Gastrocnemius medialis (tissue), 4 donors: ENCODE results near the gene ACOX2. TPM values are rescaled to one million over a fixed set of nuclear protein-coding genes. Genes with fewer than 3 reads are reported as not detected.

Source experiments
- ATAC-seq, 2 donors: fragments of 150-250 bp; one replicate each; pipeline ENCODE4 v1.9.1; 2016
- DNase-seq, 2 donors: peaks; one replicate each; pipeline ENCODE4 v3.0.0-alpha.2; 2019
- H3K27ac ChIP-seq, 4 donors: fragments of 200-600 bp; sonication (generic); 1 replicate in 1 of 4; 2 replicates in 3 of 4; pipeline ENCODE4 v1.5.1; 2016 to 2018; ENCODE audit warnings: mild to moderate bottlenecking in 2 of 4, moderate library complexity in 1 of 4
- H3K27me3 ChIP-seq, 3 donors: fragments of 200-600 bp; sonication (generic) in 2 of 3; 1 replicate in 1 of 3; 2 replicates in 2 of 3; pipeline versions ENCODE4 v1.5.1 to v1.6.0; 2016 to 2019; ENCODE audit warnings: mild to moderate bottlenecking in 1 of 3, moderate library complexity in 1 of 3
- H3K36me3 ChIP-seq, 2 donors: fragments of 200-600 bp; sonication (generic) in 1 of 2; one replicate each; pipeline ENCODE4 v1.5.1; 2017 to 2018
- H3K4me1 ChIP-seq, 2 donors: fragments of 200-600 bp; sonication (generic) in 1 of 2; one replicate each; pipeline ENCODE4 v1.5.1; 2016 to 2017; ENCODE audit warnings: mild to moderate bottlenecking in 2 of 2
- H3K4me3 ChIP-seq, 4 donors: fragments of 200-600 bp; sonication (generic) in 3 of 4; 1 replicate in 1 of 4; 2 replicates in 3 of 4; pipeline ENCODE4 v1.5.1; 2016 to 2019; ENCODE audit warnings: mild to moderate bottlenecking in 2 of 4
- H3K9me3 ChIP-seq, 3 donors: fragments of 200-600 bp; sonication (generic) in 2 of 3; 1 replicate in 1 of 3; 2 replicates in 2 of 3; pipeline ENCODE4 v1.5.1; 2016 to 2019
- POLR2A ChIP-seq, 2 donors: fragments of 450-650 bp; IDR thresholded peaks; one replicate each; pipeline ENCODE4 v1.6.1; 2017; ENCODE audit warnings: antibody characterized with exemption in 2 of 2, mild to moderate bottlenecking in 2 of 2, moderate library complexity in 2 of 2
- in situ Hi-C, 4 donors: fragments of 200-750 bp; cut with MboI; loops; one replicate each; pipeline versions ENCODE4 v1.15.0 to v1.8.0; 2017; ENCODE audit warnings: low sequenced_read_pairs in 4 of 4
- intact Hi-C: fragments of 100-400 bp; cut with DNase I; formaldehyde crosslinking; loops from one replicate; pipeline ENCODE4 v1.15.1; 2023; ENCODE audit warnings: low total_unique reads
- total RNA-seq, 4 donors: library from RNA; depleted of rRNA; stranded (reverse); fragments of >200 nt; gene quantifications; one replicate each; pipeline versions ENCODE4 v1.1.0 to v1.2.3, GENCODE V29; 2016
- TF ChIP-seq, protein P1 (sequence below), 5 experiments: fragments of 450-650 bp in 3 of 5; fragments of 200-600 bp in 2 of 5; sonication (generic) in 2 of 5; IDR thresholded peaks in 4 of 5; conservative IDR thresholded peaks in 1 of 5; 1 replicate in 4 of 5; 2 replicates in 1 of 5; pipeline ENCODE4 v1.5.1; 2016 to 2019; ENCODE audit warnings: antibody characterized with exemption in 5 of 5, mild to moderate bottlenecking in 3 of 5, moderate library complexity in 3 of 5

The ACOX2 gene
- total RNA-seq, 4 donors from 2014 or later = 1.6 to 10.4 (median 5.7) TPM

DNA sequence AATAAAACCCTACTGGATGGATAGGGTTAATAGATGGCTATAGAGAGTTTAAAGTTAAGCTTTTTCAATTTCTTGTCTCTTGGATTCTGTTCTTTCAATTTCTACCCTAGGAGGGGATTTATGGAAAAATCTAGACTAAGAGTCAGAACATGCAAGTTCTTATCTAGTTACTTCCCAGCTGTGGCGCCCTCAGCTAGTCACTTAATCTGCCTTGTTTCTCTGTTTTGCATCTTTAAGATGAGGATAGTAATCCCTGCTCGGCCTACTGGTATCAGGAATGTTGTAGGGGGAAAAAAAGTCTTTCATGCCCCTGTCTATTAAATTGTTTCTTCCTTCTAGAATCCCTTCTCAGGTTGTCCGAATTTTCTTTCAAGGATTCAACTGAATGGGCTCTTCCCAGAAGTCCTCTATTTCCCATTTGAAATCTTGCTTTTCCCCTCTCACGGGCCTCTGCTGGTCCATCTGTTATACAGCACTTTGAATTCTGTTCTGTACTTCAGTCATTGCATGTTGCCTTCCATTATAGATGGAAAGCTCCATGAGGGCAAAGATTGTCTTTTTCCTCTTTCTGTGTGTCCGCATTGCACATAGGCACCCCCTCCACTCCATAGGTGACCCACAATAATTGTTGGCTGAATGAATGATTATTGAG lies 40.7 kb downstream of the ACOX2 start:
- no peak overlapping the region for H3K27ac ChIP-seq
- H3K9me3 ChIP-seq = no peaks in the 10 kb centered on the region
- no peaks in the 10 kb centered on the region for H3K27me3 ChIP-seq
- no peak for TF ChIP-seq POLR2A (IDR thresholded peaks at IDR 0.05)
- TF ChIP-seq, protein P1, sequence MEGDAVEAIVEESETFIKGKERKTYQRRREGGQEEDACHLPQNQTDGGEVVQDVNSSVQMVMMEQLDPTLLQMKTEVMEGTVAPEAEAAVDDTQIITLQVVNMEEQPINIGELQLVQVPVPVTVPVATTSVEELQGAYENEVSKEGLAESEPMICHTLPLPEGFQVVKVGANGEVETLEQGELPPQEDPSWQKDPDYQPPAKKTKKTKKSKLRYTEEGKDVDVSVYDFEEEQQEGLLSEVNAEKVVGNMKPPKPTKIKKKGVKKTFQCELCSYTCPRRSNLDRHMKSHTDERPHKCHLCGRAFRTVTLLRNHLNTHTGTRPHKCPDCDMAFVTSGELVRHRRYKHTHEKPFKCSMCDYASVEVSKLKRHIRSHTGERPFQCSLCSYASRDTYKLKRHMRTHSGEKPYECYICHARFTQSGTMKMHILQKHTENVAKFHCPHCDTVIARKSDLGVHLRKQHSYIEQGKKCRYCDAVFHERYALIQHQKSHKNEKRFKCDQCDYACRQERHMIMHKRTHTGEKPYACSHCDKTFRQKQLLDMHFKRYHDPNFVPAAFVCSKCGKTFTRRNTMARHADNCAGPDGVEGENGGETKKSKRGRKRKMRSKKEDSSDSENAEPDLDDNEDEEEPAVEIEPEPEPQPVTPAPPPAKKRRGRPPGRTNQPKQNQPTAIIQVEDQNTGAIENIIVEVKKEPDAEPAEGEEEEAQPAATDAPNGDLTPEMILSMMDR (IDR thresholded peaks at IDR 0.05 in 4 of 5, conservative IDR thresholded peaks at IDR 0.05 in 1 of 5) = no peak
- peaks cover 0 to 10% of the 10 kb centered on the region in 2 donors for H3K36me3 ChIP-seq
- no peak for ATAC-seq
- H3K4me1 ChIP-seq = peaks cover 52 to 58% of the 10 kb centered on the region in 2 donors
- no peak for DNase-seq
- in situ Hi-C loops = loop anchor here in 2 of 4 donors (10.0 kb wide), 2 partner anchors 162 to 192 kb away; partner anchors contain the start of genes HTD2 (in 1 of the 2), PXK (in 1 of the 2) and RPP14 (in 1 of the 2)
- intact Hi-C loops = no loop called here
- no peak overlapping the region for H3K4me3 ChIP-seq

DNA sequence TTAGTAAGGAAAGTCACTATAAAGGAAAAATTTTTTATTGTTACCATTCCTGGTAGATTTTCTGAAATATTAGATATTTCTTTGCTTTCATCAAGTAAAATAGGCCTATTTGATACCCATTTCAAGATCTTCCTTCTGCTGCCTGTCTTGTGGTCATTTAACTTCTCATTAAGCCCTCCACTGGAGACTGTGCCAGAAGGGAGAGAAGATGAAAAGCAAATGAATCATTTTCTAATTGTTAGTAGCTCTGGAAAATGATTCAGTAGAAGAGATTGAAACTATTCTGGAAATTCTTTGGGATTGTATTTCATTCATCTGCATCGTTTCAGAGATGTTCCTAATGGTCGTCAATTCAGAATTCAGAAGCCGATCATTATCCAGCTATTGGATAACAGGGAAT lies 41.9 kb downstream of the ACOX2 start:
- intact Hi-C loops = no loop called here
- H3K9me3 ChIP-seq = no peaks in the 10 kb centered on the region
- no peaks in the 10 kb centered on the region for H3K36me3 ChIP-seq
- no peak for TF ChIP-seq POLR2A (IDR thresholded peaks at IDR 0.05)
- TF ChIP-seq, protein P1 (IDR thresholded peaks at IDR 0.05 in 4 of 5, conservative IDR thresholded peaks at IDR 0.05 in 1 of 5) = no peak
- H3K27ac ChIP-seq = peak overlapping the region in 1 of 4 donors; percentile 82
- H3K4me3 ChIP-seq = no peak overlapping the region
- H3K4me1 ChIP-seq = peaks cover 59 to 64% of the 10 kb centered on the region in 2 donors
- in situ Hi-C loops = loop anchor here in 2 of 4 donors (10.0 kb wide), 2 partner anchors 160 to 190 kb away; partner anchors contain the start of genes HTD2 (in 1 of the 2), PXK (in 1 of the 2) and RPP14 (in 1 of the 2)
- ATAC-seq (no peak), DNase-seq (no peak)
- no peaks in the 10 kb centered on the region for H3K27me3 ChIP-seq

DNA sequence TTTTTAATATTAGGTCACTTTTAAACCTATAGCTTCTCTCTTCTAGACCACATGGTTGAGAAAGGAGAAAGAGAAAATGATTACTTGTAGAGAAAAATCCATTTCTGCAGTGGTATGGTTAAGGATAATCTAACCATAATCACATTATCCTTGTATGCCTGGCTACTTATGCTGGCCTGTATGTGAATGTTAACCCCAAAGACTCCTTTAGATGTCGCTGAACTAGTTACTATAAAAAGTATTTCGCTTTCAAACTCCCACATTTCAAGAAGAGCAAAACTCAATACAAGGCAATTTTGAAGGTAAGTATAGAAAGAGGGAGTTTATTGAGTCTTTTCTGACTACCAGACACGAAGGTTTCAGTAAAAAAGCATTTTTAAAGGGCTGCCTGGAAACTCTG lies 42.9 kb downstream of the ACOX2 start:
- Histone ChIP-seq H3K4me3 (peak overlapping the region in 3 of 4 donors; percentile 5 to 90 (median 72)), H3K36me3 (no peaks in the 10 kb centered on the region), H3K27me3 (no peaks in the 10 kb centered on the region), H3K27ac (peak overlapping the region in 2 of 4 donors; percentile 26 to 82), H3K9me3 (no peaks in the 10 kb centered on the region), H3K4me1 (peaks cover 59 to 64% of the 10 kb centered on the region in 2 donors)
- no peak for DNase-seq
- in situ Hi-C loops = loop anchor here in 3 of 4 donors (5.0 to 10.0 kb wide), 3 partner anchors 159 to 189 kb away; partner anchors contain the start of genes PXK (in 2 of the 3), HTD2 (in 1 of the 3) and RPP14 (in 1 of the 3)
- intact Hi-C loops = loop anchor here (5.0 kb wide), 1 partner anchor 257 kb away; the partner anchor contains the start of gene ABHD6
- no peak for TF ChIP-seq POLR2A (IDR thresholded peaks at IDR 0.05)
- TF ChIP-seq, protein P1 (IDR thresholded peaks at IDR 0.05 in 4 of 5, conservative IDR thresholded peaks at IDR 0.05 in 1 of 5) = no peak
- no peak for ATAC-seq

DNA sequence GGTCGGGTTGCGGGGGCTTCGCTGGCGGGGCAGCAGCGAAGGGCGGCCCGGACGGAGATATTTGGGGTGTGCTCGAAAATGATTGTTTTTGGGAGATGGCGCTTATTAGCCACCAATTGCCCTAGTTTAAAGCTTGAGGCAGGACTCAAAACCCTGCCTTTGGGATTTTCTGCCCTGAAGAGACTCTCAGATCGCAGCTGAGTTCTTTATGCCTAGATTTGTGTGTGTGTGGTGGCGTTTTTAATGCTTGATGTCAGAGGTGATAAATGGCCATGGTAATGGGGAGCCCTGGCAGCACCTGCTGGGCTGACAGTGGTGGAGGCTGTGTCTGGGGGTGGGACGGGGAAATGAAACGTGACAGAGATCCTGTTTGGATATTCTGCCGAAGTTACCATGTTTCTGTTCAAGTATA lies 44.5 kb downstream of the ACOX2 start:
- peak overlapping the region; percentile 72 to 90 (median 80) for H3K4me3 ChIP-seq
- TF ChIP-seq, protein P1 (IDR thresholded peaks at IDR 0.05 in 4 of 5, conservative IDR thresholded peaks at IDR 0.05 in 1 of 5) = no peak
- no peak for TF ChIP-seq POLR2A (IDR thresholded peaks at IDR 0.05)
- H3K27ac ChIP-seq = peak overlapping the region; percentile 72 to 91 (median 84)
- DNase-seq (no peak), ATAC-seq (no peak)
- in situ Hi-C loops = loop anchor here in 3 of 4 donors (5.0 to 10.0 kb wide), 3 partner anchors 158 to 188 kb away; partner anchors contain the start of genes PXK (in 2 of the 3), HTD2 (in 1 of the 3) and RPP14 (in 1 of the 3)
- no peaks in the 10 kb centered on the region for H3K9me3 ChIP-seq
- H3K36me3 ChIP-seq = no peaks in the 10 kb centered on the region
- no peaks in the 10 kb centered on the region for H3K27me3 ChIP-seq
- intact Hi-C loops = loop anchor here (1.0 to 5.0 kb wide), 4 partner anchors 59 to 255 kb away; partner anchors contain the start of genes ABHD6, HTD2, PDHB and PXK
- peaks cover 56% of the 10 kb centered on the region in 2 donors for H3K4me1 ChIP-seq
